Suppressor macrophage treated with lipopolysaccharide for 4 hours (primary cell): ENCODE results near the gene SDHC.
A peak's percentile ranks its signal among the peaks of the same experiment; 100 is the strongest.
"Not testable (repeated sequence)": the region's sequence is repeated elsewhere in the genome, so short reads cannot be mapped to it uniquely, and the experiment has no call there.

Source experiments
- DNase-seq: peaks from one replicate; pipeline ENCODE4 v3.0.0-alpha.2; 2020

The SDHC gene

GRCh38 chr1:161311595-161312181, 2.5 kb upstream of the SDHC start:
- DNase-seq = no peak

DNA sequence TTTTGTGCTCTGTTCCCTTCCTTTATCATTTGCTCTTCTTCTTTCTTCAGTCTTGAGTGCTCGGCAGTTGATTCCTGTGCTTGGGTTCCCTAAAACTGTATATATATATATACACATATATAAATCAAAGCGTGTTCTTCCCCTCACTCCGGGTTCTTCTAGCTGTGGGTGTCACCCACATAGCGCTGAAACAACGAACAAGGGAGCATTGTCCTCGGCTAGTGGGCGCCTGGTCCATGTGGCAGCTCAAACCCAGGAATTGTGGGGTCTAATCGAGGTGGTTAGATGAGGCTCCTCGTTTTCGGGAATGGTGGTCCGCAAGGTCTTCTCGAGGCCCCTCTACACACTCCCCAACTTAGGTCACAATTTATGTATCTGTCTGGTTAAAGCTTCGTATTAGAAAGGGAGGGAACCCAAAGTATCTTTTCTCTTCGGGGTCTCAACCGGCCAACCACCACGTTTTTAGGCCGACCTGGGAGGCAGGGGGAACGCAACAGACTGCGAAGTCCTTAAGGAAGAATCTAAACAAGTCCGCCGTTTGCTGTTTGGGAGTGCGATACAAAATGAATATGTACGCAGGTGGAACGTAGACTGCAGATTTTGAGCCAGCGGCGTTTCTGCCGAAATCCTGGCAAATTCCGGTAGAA, 504 bp upstream of the SDHC start:
- DNase-seq = peak; percentile 7

- not testable (repeated sequence) for DNase-seq
Observed at GRCh38 chr1:161315841-161316674, 1.9 kb downstream of the SDHC start.

GRCh38 chr1:161324020-161324419, 9.8 kb downstream of the SDHC start:
- DNase-seq = no peak

- DNase-seq = no peak
Observed at GRCh38 chr1:161330346-161330745, 16.2 kb downstream of the SDHC start.

DNA sequence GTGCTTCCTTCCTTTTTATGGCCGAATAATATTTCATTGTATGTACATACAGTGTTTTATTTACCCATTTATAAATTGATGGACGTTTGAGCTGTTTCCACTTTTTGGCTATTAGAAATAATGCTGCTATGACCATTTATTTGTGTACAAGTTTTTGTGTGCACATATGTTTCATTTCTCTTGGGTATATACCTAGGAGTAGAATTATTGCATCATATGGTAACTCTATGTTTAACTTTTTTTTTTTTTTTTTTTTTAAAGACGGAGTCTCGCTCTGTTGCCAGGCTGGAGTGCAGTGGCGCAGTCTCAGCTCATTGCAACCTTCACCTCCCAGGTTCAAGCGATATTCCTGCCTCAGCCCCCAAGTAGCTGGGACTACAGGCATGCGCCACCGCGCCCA, 19.0 kb downstream of the SDHC start:
- DNase-seq = no peak

GRCh38 chr1:161335796-161336195, 21.6 kb downstream of the SDHC start:
- no peak for DNase-seq

DNA sequence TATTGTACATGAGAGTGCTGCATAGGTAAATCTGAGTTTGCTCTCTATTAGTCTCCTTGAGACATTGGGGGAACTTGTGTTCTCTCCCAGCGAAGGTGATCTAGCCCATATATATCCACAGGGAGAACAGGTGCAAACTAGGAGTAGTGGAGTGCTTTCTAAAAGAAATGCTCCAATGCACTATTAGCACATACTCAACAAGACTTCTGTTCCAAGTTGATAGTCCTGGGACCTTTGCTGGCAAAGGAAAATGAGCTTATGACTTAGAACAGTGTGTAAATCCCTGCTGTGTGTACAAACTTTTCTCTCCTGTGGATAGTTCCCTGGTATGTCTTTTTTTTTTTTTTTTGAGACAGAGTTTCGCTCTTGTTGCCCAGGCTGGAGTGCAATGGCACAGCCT, 28.0 kb downstream of the SDHC start:
- DNase-seq = no peak

GRCh38 chr1:161342821-161343220, 28.6 kb downstream of the SDHC start:
- no peak for DNase-seq

DNA sequence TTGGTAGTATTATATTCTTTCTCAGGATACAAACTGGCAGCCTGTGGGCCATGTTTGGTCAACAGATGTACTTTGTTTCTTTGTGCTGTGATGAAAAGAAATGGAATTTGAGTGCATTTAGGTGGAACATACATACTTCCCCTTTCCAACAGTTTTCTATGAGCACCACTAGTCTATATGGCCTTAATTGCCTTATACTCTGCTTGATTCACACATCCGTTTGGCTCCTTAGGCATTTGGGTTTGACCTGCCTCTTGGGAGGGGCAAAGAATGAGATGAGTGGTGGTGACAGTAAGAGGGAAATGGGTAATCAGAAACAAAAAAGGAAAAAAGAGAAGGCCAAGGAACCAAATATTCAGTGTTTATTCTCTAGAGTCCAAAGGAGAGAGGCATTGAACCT, 36.5 kb downstream of the SDHC start:
- DNase-seq = peak; percentile 54

GRCh38 chr1:161351482-161351881, 37.3 kb downstream of the SDHC start:
- DNase-seq = peak; percentile 74

- DNase-seq = no peak
Observed at GRCh38 chr1:161357073-161357472, 42.9 kb downstream of the SDHC start.

DNA sequence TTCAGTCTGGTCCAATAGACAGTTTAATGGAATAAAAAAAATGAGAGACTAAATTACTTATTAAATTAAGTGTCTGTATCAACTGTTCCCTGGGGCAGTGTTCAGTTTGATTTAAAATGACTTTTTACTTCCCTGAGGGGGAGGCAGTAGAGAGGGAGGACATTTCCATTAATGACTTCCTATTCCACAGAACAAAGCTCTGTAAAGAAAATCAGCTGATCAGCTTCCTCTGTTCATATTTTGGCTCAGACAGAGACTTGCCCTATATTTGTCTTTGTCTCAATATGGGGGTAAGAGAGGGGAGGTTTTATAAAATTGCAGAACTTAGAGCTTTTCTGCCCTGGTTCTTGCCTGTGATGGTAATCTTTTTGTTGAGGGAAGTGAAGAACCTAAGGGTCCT, 45.1 kb downstream of the SDHC start:
- peak; percentile 66 for DNase-seq

DNA sequence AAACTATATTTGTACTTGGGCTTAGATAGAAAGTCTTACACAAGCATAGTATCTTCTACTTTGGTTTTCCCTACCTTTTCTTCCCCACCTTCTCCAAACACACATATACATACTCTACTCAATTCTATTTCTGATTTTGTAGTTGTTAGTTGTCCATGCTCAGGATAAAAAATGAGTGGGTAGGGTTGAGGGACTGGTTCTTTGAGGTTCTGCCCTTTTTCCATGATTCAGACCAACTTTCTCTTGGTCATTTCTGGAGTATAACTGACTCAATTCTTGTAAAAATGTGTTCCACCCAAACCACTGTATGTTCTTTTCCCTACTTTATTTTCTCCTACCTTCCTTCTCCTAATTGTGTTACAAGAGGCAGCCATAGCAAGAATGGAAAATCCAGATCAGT, 50.2 kb downstream of the SDHC start:
- no peak for DNase-seq

GRCh38 chr1:161365207-161365606, 51.0 kb downstream of the SDHC start:
- DNase-seq = no peak

- DNase-seq = peak; percentile 69
Observed at GRCh38 chr1:161367684-161368400, 53.7 kb downstream of the SDHC start, which contains the start of gene CFAP126. CFAP126 (minus strand) TSS chr1:161367876; CDS start chr1:161367868, 8 bp downstream.

GRCh38 chr1:161373442-161373841, 59.3 kb downstream of the SDHC start:
- DNase-seq = no peak

GRCh38 chr1:161374373-161374772, 60.2 kb downstream of the SDHC start:
- DNase-seq = peak; percentile 23

GRCh38 chr1:161378014-161378413, 63.8 kb downstream of the SDHC start:
- DNase-seq = no peak

DNA sequence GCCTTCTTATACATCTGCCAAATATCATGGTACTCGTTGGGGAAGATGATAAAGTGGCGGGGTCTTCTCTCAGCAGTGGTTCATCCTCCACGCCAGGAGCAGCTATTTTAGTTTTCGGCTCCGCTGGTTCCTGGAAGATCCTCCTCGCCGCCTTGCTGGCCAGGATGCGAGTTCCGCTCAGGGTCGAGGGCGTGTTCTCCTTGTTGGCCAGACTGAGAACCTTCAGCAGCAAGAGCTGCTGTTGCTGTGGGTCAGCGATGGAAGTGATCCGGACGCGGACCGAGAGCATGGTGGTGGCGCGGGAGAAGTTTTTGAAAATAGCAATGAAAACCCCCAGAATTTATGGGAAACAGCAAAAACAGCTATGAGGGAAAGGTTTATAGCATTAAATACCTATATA, 64.9 kb downstream of the SDHC start:
- no peak for DNase-seq

DNA sequence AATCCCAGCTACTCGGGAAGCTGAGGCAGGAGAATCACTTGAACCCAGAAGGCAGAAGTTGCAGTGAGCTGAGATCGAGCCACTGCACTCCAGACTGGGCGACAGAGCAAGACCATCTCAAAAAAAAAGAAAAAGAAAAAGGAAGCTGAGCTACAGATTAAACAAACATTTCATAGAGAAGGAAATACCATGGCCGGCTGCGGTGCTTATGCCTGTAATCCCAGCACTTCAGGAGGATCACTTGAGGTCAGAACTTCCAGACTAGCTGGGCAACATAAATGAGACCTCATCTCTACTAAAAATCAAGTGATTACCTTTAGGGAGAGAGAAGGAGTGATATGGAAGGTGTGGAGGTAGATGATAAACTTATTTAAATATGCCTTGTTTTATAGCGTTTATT, 67.5 kb downstream of the SDHC start:
- DNase-seq = no peak

- peak; percentile 76 for DNase-seq
Observed at GRCh38 chr1:161382214-161383019, 68.2 kb downstream of the SDHC start.
